Left lung (tissue), 10 donors: ENCODE measurements around the gene DACH1. TPM values are rescaled to one million over a fixed set of nuclear protein-coding genes. Genes with fewer than 3 reads are reported as not detected.

ENCODE experiments used
- ATAC-seq: fragments of 200-7000 bp; cut with Tn5 transposase; one replicate; pipeline ENCODE4 v1.9.1; 2020; ENCODE audit warnings: moderate library complexity
- DNase-seq, 4 donors: peaks; one replicate each; pipeline ENCODE4 v3.0.0-alpha.2; 2013 to 2020
- H3K27ac ChIP-seq, 2 donors: fragments of 200-600 bp; sonication (generic) in 1 of 2; one replicate each; pipeline versions ENCODE4 v1.5.0 to v1.8.0; 2020 to 2021
- H3K27me3 ChIP-seq, 2 donors: fragments of 200-600 bp; sonication (generic) in 1 of 2; one replicate each; pipeline versions ENCODE4 v1.5.0 to v1.8.0; 2020 to 2021
- H3K36me3 ChIP-seq, 2 donors: fragments of 200-600 bp; sonication (generic) in 1 of 2; one replicate each; pipeline versions ENCODE4 v1.5.0 to v1.8.0; 2020 to 2021
- H3K4me1 ChIP-seq, 2 donors: fragments of 200-600 bp; one replicate each; pipeline ENCODE4 v1.8.0; 2021
- H3K4me3 ChIP-seq, 2 donors: fragments of 200-600 bp; sonication (generic) in 1 of 2; one replicate each; pipeline versions ENCODE4 v1.5.0 to v1.8.0; 2020 to 2021; ENCODE audit warnings: mild to moderate bottlenecking in 1 of 2
- H3K9me3 ChIP-seq, 2 donors: fragments of 200-600 bp; sonication (generic) in 1 of 2; one replicate each; pipeline versions ENCODE4 v1.5.0 to v1.8.0; 2020 to 2021
- CTCF ChIP-seq, 2 donors: fragments of 200-600 bp; sonication (generic) in 1 of 2; IDR thresholded peaks; one replicate each; pipeline versions ENCODE4 v1.5.0 to v1.8.0; 2021; ENCODE audit warnings: antibody characterized with exemption in 2 of 2
- intact Hi-C, 2 donors: fragments of 100-400 bp; cut with DNase I; formaldehyde crosslinking; loops; one replicate each; pipeline versions ENCODE4 v1.11.2 to v1.14.2; 2022
- polyA plus RNA-seq, 6 donors: library from polyadenylated mRNA; unstranded; fragments of 120-200 nt; gene quantifications; one replicate each; pipeline ENCODE4 v1.2.1, GENCODE V29; 2013; ENCODE audit not compliant: insufficient read length in 6 of 6
- total RNA-seq, 2 donors: library from RNA; stranded (reverse); fragmentation: NEBNext Ultra II Directional; extraction: Animal tissue kit (Norgen Biotek cat#: 25700); gene quantifications; one replicate each; pipeline ENCODE4 v1.2.1, GENCODE V29; 2021
- donor health status: DM: no; HTN: yes; CAD: no.
- donor health status: DM: no; HTN: no; CAD: no.

The DACH1 gene
- total and polyA plus RNA-seq, 8 donors: 4.6 to 47.5 (median 43.9) TPM

- Histone ChIP-seq H3K9me3 (no peaks in the 10 kb centered on the region), H3K36me3 (no peaks in the 10 kb centered on the region), H3K27me3 (peaks cover 0 to 2% of the 10 kb centered on the region in 2 donors), H3K27ac (no peak overlapping the region), H3K4me1 (peaks cover 0 to 10% of the 10 kb centered on the region in 2 donors), H3K4me3 (no peak overlapping the region)
- no peak for TF ChIP-seq CTCF (IDR thresholded peaks at IDR 0.05)
- ATAC-seq (no peak), DNase-seq (no peak)
- intact Hi-C loops: no loop called here
Measured at GRCh38 chr13:71874458-71874857, 7.5 kb upstream of the DACH1 start.

GRCh38 chr13:71873418-71874247 is 6.6 kb upstream of the DACH1 start:
- DNase-seq: no peak
- Histone ChIP-seq H3K27ac (no peak overlapping the region), H3K9me3 (no peaks in the 10 kb centered on the region), H3K4me3 (no peak overlapping the region), H3K4me1 (peaks cover 0 to 2% of the 10 kb centered on the region in 2 donors), H3K27me3 (peaks cover 0 to 10% of the 10 kb centered on the region in 2 donors), H3K36me3 (no peaks in the 10 kb centered on the region)
- no peak for ATAC-seq
- intact Hi-C loops: no loop called here
- TF ChIP-seq CTCF (IDR thresholded peaks at IDR 0.05): no peak

GRCh38 chr13:71871844-71872243 is 4.8 kb upstream of the DACH1 start:
- H3K27me3 ChIP-seq: peaks cover 0 to 22% of the 10 kb centered on the region in 2 donors
- no peaks in the 10 kb centered on the region for H3K9me3 ChIP-seq
- no peaks in the 10 kb centered on the region for H3K36me3 ChIP-seq
- DNase-seq: no peak
- no peak overlapping the region for H3K27ac ChIP-seq
- no peak for ATAC-seq
- H3K4me1 ChIP-seq: peaks cover 0 to 8% of the 10 kb centered on the region in 2 donors
- intact Hi-C loops: no loop called here
- no peak for TF ChIP-seq CTCF (IDR thresholded peaks at IDR 0.05)
- no peak overlapping the region for H3K4me3 ChIP-seq

GRCh38 chr13:71871176-71871754 is 4.3 kb upstream of the DACH1 start:
- Histone ChIP-seq H3K9me3 (no peaks in the 10 kb centered on the region), H3K36me3 (no peaks in the 10 kb centered on the region), H3K27ac (no peak overlapping the region), H3K4me3 (no peak overlapping the region), H3K27me3 (peaks cover 0 to 22% of the 10 kb centered on the region in 2 donors), H3K4me1 (peaks cover 0 to 8% of the 10 kb centered on the region in 2 donors)
- ATAC-seq: no peak
- TF ChIP-seq CTCF (IDR thresholded peaks at IDR 0.05): no peak
- DNase-seq: no peak
- intact Hi-C loops: no loop called here

- Histone ChIP-seq H3K27me3 (peaks cover 7 to 32% of the 10 kb centered on the region in 2 donors), H3K9me3 (no peaks in the 10 kb centered on the region), H3K4me1 (peaks cover 0 to 13% of the 10 kb centered on the region in 2 donors), H3K4me3 (no peak overlapping the region), H3K36me3 (no peaks in the 10 kb centered on the region), H3K27ac (no peak overlapping the region)
- no peak for TF ChIP-seq CTCF (IDR thresholded peaks at IDR 0.05)
- intact Hi-C loops: no loop called here
- no peak for ATAC-seq
- DNase-seq: no peak
Measured at GRCh38 chr13:71870100-71870499, 3.1 kb upstream of the DACH1 start.
